NCI-H1417 (cell line): ENCODE measurements around the gene TMEM132D.

Experiments
- DNase-seq, 3 experiments: peaks; one replicate each; lab custom pipeline; 2025; lab: John Stamatoyannopoulos, UW

Gene TMEM132D

GRCh38 chr12:129534966-129535750 lies 368.7 kb downstream of the TMEM132D start:
- no peak for DNase-seq

- DNase-seq, result no peak
Observed at GRCh38 chr12:129532707-129533499, 370.9 kb downstream of the TMEM132D start.

- DNase-seq, result no peak
Observed at GRCh38 chr12:129532082-129532481, 371.7 kb downstream of the TMEM132D start.

GRCh38 chr12:129530984-129531383 lies 372.8 kb downstream of the TMEM132D start:
- peak in 2 of 3 experiments; percentile 16 to 61 for DNase-seq

GRCh38 chr12:129530517-129530916 lies 373.3 kb downstream of the TMEM132D start:
- DNase-seq, result peak in 1 of 3 experiments; percentile 35

GRCh38 chr12:129527506-129527905 lies 376.3 kb downstream of the TMEM132D start:
- DNase-seq, result no peak

- DNase-seq, result no peak
Observed at GRCh38 chr12:129523621-129524020, 380.2 kb downstream of the TMEM132D start.

GRCh38 chr12:129520739-129521138 lies 383.1 kb downstream of the TMEM132D start:
- DNase-seq, result no peak

GRCh38 chr12:129503802-129504201 lies 400.0 kb downstream of the TMEM132D start:
- DNase-seq, result no peak

GRCh38 chr12:129496226-129496625 lies 407.6 kb downstream of the TMEM132D start:
- no peak for DNase-seq

- no peak for DNase-seq
Observed at GRCh38 chr12:129494766-129495165, 409.1 kb downstream of the TMEM132D start.

- no peak for DNase-seq
Observed at GRCh38 chr12:129494260-129494659, 409.6 kb downstream of the TMEM132D start.

- no peak for DNase-seq
Observed at GRCh38 chr12:129489100-129489676, 414.6 kb downstream of the TMEM132D start.

GRCh38 chr12:129486931-129487330 lies 416.9 kb downstream of the TMEM132D start:
- peak in 1 of 3 experiments; percentile 24 for DNase-seq

GRCh38 chr12:129483111-129483893 lies 420.5 kb downstream of the TMEM132D start:
- DNase-seq, result no peak

- DNase-seq, result no peak
Observed at GRCh38 chr12:129481921-129482320, 421.9 kb downstream of the TMEM132D start.

GRCh38 chr12:129470196-129470595 lies 433.6 kb downstream of the TMEM132D start:
- no peak for DNase-seq

GRCh38 chr12:129467726-129468125 lies 436.1 kb downstream of the TMEM132D start:
- peak in 1 of 3 experiments; percentile 89 for DNase-seq

GRCh38 chr12:129467289-129467688 lies 436.5 kb downstream of the TMEM132D start:
- peak in 1 of 3 experiments; percentile 59 for DNase-seq

GRCh38 chr12:129466499-129466898 lies 437.3 kb downstream of the TMEM132D start:
- DNase-seq, result peak in 1 of 3 experiments; percentile 67

GRCh38 chr12:129459886-129460285 lies 443.9 kb downstream of the TMEM132D start:
- no peak for DNase-seq

GRCh38 chr12:129446696-129447095 lies 457.1 kb downstream of the TMEM132D start:
- no peak for DNase-seq
